BJ (cell line): ENCODE data around the gene PRKCA. TPM values are rescaled to one million over a fixed set of nuclear protein-coding genes. Genes with fewer than 3 reads are reported as not detected.

Experiments used
- CTCF ChIA-PET: fragments of 350-600 bp; formaldehyde crosslinking; extraction: SDS; loops from one replicate; lab custom pipeline; 2021; ENCODE audit warnings: antibody characterized with exemption, inconsistent platforms; lab: Yijun Ruan, JAX
- POLR2A ChIA-PET: fragments of 300-600 bp; sonication (Branson Sonifier 250); formaldehyde crosslinking; extraction: SDS; loops from one replicate; lab custom pipeline; 2021; ENCODE audit warnings: antibody characterized with exemption; lab: Charles Lee
- DNase-seq: peaks from one replicate; pipeline ENCODE4 v3.0.0-alpha.2; 2011; ENCODE audit warnings: low read depth
- H3K27me3 ChIP-seq: 2 replicates; pipeline ENCODE4 v1.6.0; 2011; ENCODE audit warnings: low read length; ENCODE audit not compliant: control insufficient read depth, insufficient read depth
- H3K36me3 ChIP-seq: 2 replicates; pipeline ENCODE4 v1.5.1; 2011; ENCODE audit warnings: low read length; ENCODE audit not compliant: control insufficient read depth, insufficient read depth
- H3K4me3 ChIP-seq: 2 replicates; pipeline ENCODE4 v1.5.1; 2011; ENCODE audit warnings: low read depth, mild to moderate bottlenecking, control low read depth, low read length
- polyA plus RNA-seq: library from polyadenylated mRNA; depleted of rRNA; stranded (reverse); fragments of >200 nt; gene quantifications from 2 replicates; pipeline ENCODE4 v1.2.3, GENCODE V29; 2011
- TF ChIP-seq, protein P1 (sequence below): IDR thresholded peaks from 2 replicates; pipeline ENCODE4 v1.5.1; 2011; ENCODE audit warnings: low read depth, mild to moderate bottlenecking, control low read depth, inconsistent platforms, low read length, moderate library complexity; ENCODE audit not compliant: insufficient read depth

The PRKCA gene
- polyA plus RNA-seq, 1 experiment, result 38.7 TPM

DNA sequence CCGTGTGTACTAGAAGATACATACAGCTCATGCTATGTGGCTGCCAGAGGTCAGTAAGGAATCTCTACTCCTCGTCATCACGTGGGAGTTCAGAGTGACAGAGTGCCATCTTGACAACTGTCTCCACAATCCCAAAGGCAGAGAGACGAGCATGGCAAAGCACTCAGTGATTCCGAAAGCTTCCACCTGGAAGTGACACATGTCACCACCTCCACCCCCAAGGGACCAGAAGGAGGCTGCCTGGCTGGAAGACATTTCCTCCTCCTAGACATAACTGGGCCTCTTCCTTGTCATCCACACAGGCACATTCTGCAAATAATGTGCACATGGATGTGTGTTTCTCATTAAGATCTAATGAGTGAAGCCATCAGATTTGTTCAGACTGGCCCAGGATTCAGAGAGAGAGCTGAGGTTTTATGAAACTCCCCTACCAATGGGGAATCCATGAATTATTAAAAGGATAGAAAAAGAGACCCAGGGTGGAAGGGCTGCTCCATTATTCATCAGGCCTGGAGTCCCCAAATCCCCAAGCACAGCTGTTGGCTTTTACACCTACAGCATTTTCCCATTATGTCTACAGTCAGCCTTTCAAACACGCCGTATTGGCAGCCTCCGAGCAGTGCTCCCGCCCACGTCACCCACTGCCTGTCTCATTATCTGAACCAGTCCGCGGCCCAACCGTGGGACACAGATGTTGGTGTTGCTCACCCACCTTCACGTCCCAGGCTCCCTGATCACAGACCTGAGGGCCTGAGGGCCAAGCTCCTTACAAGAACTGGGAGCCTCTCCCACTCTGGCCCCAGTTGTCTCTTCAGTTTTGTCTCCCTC is 529.2 kb downstream of the PRKCA start:
- Histone ChIP-seq H3K27me3 (peaks cover 12% of the 10 kb centered on the region), H3K36me3 (no peaks in the 10 kb centered on the region), H3K4me3 (no peak overlapping the region)
- ChIA-PET POLR2A (no interaction called here), CTCF (no interaction called here)
- TF ChIP-seq, protein P1, sequence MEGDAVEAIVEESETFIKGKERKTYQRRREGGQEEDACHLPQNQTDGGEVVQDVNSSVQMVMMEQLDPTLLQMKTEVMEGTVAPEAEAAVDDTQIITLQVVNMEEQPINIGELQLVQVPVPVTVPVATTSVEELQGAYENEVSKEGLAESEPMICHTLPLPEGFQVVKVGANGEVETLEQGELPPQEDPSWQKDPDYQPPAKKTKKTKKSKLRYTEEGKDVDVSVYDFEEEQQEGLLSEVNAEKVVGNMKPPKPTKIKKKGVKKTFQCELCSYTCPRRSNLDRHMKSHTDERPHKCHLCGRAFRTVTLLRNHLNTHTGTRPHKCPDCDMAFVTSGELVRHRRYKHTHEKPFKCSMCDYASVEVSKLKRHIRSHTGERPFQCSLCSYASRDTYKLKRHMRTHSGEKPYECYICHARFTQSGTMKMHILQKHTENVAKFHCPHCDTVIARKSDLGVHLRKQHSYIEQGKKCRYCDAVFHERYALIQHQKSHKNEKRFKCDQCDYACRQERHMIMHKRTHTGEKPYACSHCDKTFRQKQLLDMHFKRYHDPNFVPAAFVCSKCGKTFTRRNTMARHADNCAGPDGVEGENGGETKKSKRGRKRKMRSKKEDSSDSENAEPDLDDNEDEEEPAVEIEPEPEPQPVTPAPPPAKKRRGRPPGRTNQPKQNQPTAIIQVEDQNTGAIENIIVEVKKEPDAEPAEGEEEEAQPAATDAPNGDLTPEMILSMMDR, result no peak
- no peak for DNase-seq

DNA sequence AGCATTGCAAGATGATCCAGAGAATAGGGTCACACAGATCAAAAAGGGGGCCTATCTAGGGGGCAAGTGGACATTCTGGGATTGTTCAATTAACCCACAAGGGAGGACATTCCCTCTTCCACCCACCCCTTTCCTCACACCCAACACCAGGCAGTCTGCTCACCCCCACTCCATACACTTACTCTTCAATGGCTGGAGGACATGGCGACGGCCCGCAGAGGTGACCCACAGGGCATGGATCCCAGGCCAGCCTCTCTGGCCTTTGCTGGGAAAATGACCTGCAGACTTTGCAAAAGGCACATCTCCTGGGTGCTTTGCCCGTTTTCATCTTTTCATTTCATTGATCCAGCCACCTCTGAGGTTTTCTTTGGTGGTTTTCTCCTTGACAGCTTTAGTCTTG is 530.8 kb downstream of the PRKCA start:
- Histone ChIP-seq H3K4me3 (no peak overlapping the region), H3K36me3 (no peaks in the 10 kb centered on the region), H3K27me3 (peaks cover 20% of the 10 kb centered on the region)
- TF ChIP-seq, protein P1, result no peak
- ChIA-PET POLR2A (no interaction called here), CTCF (no interaction called here)
- no peak for DNase-seq

DNA sequence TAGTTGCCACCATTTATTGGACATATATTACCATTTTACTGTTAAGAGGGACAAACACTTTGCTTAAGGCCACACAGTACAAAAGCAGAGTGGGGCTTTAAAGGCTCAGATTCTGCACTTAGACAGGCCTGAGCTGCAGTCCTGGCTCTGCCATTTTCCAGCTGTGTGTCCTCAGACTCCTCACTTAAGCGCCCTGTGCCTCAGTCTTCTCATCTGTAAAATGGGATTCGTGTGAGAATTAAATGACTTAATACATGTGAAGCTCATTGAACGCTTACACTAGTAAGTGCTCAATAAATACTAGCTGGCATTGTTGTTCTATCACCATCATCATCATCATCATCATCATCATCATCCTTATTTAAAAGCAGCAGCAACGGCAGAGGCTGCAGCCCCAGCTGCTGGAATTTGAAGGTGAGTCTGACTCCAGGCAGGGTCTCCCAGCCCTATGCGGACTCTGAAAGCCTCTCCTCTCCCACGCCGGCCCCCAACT is 532.1 kb downstream of the PRKCA start:
- Histone ChIP-seq H3K4me3 (no peak overlapping the region), H3K36me3 (no peaks in the 10 kb centered on the region), H3K27me3 (peaks cover 20% of the 10 kb centered on the region)
- POLR2A ChIA-PET, result no interaction called here
- no peak for DNase-seq
- CTCF ChIA-PET, result no interaction called here
- TF ChIP-seq, protein P1, result no peak

DNA sequence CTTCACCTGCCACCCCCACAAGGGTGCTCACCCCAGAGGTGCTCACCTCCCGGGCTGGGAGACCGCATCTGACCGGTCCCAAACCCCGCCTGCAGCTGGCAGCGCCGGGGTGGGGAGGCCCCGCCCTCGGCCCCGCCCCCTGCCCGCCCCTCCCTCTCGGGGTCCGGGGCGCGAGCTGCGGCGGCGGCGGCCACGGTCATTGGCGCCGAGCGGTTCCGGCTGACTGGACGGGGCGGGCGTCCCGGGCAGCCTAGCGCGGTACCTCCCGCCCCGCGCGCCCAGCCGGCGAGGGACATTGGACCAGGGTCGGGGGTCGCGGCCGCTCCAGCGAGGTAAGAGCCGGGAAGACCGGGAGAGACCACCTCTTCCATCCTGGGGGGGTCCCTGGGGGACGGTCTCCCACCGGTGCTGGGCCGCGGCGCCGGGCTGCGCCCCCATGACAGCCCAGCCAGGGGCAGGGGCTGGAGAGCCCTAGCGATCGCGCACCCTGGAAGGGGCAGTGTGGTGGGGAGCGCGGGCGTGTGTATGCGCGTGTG is 532.6 kb downstream of the PRKCA start, which contains the start of gene CACNG5:
Gene CACNG5 (plus strand): TSS at position 199 of the 536 bp plus-strand sequence. CDS start 42,216 bp downstream, outside the sequence.
- Histone ChIP-seq H3K36me3 (no peaks in the 10 kb centered on the region), H3K4me3 (no peak within 1 kb of the TSS), H3K27me3 (peaks cover 20% of the 10 kb centered on the region)
- ChIA-PET CTCF (no interaction called here), POLR2A (no interaction called here)
- TF ChIP-seq, protein P1, result no peak
- DNase-seq, result no peak

DNA sequence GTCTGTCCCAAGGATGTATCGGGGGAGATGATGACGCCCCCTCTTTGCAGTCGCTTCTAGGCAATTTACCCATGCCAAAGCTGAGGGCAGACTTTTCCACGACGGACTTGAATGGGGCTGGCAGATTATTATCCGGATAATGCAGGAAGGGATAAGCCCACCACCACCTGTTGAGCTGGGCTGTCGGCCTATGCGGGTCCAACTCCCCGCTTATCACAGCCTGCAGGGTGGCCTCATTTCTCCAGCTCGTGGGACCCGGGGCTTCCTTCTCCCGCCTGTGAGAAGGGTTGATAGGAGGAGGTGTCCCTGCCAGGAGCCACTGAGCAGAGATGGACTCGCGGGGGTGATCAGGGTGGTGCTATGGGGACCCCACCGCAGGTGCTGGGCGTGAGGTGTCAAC is 533.1 kb downstream of the PRKCA start:
- Histone ChIP-seq H3K4me3 (no peak overlapping the region), H3K36me3 (no peaks in the 10 kb centered on the region), H3K27me3 (peaks cover 20% of the 10 kb centered on the region)
- ChIA-PET CTCF (no interaction called here), POLR2A (no interaction called here)
- TF ChIP-seq, protein P1, result no peak
- DNase-seq, result no peak
